Osteocyte (in vitro differentiated cells): Measurements from ENCODE around the gene PAK3. TPM values are rescaled to one million over a fixed set of nuclear protein-coding genes. Genes with fewer than 3 reads are reported as not detected.

Experiments used
- DNase-seq: peaks from one replicate; pipeline ENCODE4 v3.0.0; 2021; ENCODE audit warnings: mixed read lengths; ENCODE audit not compliant: unreplicated experiment; ENCODE audit errors: extremely low spot score
- H3K27ac Mint-ChIP-seq: one replicate; pipeline ENCODE4 v1.8.0; 2021; ENCODE audit warnings: mild to moderate bottlenecking, mixed read lengths; ENCODE audit not compliant: unreplicated experiment
- H3K27me3 Mint-ChIP-seq: one replicate; pipeline ENCODE4 v1.8.0; 2021; ENCODE audit warnings: mixed read lengths; ENCODE audit not compliant: unreplicated experiment
- H3K36me3 Mint-ChIP-seq: one replicate; pipeline ENCODE4 v1.8.0; 2021; ENCODE audit warnings: mixed read lengths; ENCODE audit not compliant: unreplicated experiment
- H3K4me1 Mint-ChIP-seq: one replicate; pipeline ENCODE4 v1.8.0; 2021; ENCODE audit warnings: mixed read lengths; ENCODE audit not compliant: unreplicated experiment
- H3K4me3 Mint-ChIP-seq: one replicate; pipeline ENCODE4 v1.8.0; 2021; ENCODE audit warnings: mild to moderate bottlenecking, moderate library complexity, mixed read lengths; ENCODE audit not compliant: unreplicated experiment
- H3K9me3 Mint-ChIP-seq: one replicate; pipeline ENCODE4 v1.8.0; 2021; ENCODE audit warnings: mixed read lengths; ENCODE audit not compliant: unreplicated experiment
- total RNA-seq: library from RNA; stranded (reverse); gene quantifications from 2 replicates; pipeline ENCODE4 v1.2.1, GENCODE V29; 2021
- TF ChIP-seq, protein P1 (sequence below): fragments of 200-600 bp; sonication (generic); IDR thresholded peaks from 2 replicates; pipeline ENCODE4 v1.5.0; 2021; ENCODE audit warnings: antibody characterized with exemption, mild to moderate bottlenecking, moderate library complexity

The PAK3 gene
- total RNA-seq, 1 donor from 2014 or later, result not detected

DNA sequence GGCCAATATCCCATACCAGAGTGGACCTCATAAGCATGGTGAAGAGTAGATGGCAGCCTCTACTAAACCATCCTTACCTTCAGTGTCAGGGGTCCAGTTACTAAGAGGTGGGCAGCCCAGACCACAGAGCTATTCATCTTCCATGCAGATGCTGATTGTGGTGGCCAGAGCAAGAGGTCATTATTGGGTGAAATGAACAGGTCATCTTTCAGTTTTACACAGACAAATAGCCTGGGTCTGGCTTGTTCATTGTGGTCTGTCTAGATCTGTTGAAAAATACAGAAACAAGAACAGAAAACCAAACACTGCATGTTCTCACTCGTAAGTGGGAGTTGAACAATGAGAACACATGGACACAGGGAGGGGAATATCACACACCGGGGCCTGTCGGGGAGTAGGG lies 71.3 kb downstream of the PAK3 start:
- Mint-ChIP-seq H3K9me3 (no peaks in the 10 kb centered on the region), H3K27ac (no peak overlapping the region), H3K4me3 (no peak overlapping the region)

DNA sequence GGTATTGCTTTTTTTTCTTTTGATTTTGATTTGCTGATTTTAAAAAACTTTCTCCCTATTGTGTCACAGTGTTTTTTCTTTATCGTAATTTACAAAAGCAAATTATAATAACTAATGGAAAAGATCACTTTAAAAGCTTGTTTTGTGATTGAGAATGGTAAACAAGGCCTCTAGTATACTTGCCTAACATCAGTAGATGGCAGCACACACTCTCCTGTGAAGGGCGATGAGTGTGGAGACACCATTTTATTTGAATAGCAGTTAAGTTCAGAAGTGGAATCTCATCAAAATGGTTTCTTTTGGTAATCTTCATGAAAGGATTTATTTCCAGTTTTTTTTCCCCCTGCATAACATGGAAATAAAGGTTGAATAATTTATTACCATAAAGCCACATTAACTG lies 72.3 kb downstream of the PAK3 start:
- Mint-ChIP-seq H3K4me1 (no peaks in the 10 kb centered on the region), H3K4me3 (no peak overlapping the region)
- no peak for DNase-seq

More for the DNA sequence above, 71.3 kb downstream of the PAK3 start:
- TF ChIP-seq, protein P1, sequence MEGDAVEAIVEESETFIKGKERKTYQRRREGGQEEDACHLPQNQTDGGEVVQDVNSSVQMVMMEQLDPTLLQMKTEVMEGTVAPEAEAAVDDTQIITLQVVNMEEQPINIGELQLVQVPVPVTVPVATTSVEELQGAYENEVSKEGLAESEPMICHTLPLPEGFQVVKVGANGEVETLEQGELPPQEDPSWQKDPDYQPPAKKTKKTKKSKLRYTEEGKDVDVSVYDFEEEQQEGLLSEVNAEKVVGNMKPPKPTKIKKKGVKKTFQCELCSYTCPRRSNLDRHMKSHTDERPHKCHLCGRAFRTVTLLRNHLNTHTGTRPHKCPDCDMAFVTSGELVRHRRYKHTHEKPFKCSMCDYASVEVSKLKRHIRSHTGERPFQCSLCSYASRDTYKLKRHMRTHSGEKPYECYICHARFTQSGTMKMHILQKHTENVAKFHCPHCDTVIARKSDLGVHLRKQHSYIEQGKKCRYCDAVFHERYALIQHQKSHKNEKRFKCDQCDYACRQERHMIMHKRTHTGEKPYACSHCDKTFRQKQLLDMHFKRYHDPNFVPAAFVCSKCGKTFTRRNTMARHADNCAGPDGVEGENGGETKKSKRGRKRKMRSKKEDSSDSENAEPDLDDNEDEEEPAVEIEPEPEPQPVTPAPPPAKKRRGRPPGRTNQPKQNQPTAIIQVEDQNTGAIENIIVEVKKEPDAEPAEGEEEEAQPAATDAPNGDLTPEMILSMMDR, result no peak
- DNase-seq, result no peak
- Mint-ChIP-seq H3K4me1 (no peaks in the 10 kb centered on the region), H3K27me3 (no peaks in the 10 kb centered on the region), H3K36me3 (no peaks in the 10 kb centered on the region)

DNA sequence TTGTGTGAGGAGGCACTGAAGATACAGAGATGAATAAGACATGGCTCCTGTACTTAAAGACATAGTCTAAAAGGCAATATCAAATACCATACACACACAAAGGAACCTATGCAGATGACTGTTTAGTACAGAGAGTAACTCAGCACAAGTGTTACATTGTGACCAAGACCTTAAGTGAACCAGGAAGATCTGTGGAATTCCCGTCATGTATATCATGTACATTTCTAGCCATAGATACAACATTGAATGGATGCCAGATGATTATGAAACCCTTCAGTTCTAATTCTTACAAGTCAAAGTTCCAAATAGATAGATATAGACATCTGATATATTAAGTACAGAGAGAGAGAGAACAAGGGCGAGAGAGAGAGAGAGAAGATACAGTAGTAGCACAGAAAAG lies 73.2 kb downstream of the PAK3 start:
- TF ChIP-seq, protein P1, result no peak
- no peak for DNase-seq
- Mint-ChIP-seq H3K27me3 (no peaks in the 10 kb centered on the region), H3K27ac (no peak overlapping the region), H3K4me3 (no peak overlapping the region), H3K4me1 (no peaks in the 10 kb centered on the region), H3K36me3 (no peaks in the 10 kb centered on the region), H3K9me3 (no peaks in the 10 kb centered on the region)

More for the DNA sequence above, 72.3 kb downstream of the PAK3 start:
- no peaks in the 10 kb centered on the region for H3K9me3 Mint-ChIP-seq
- H3K36me3 Mint-ChIP-seq, result no peaks in the 10 kb centered on the region
- TF ChIP-seq, protein P1, result no peak
- H3K27ac Mint-ChIP-seq, result no peak overlapping the region
- no peaks in the 10 kb centered on the region for H3K27me3 Mint-ChIP-seq

DNA sequence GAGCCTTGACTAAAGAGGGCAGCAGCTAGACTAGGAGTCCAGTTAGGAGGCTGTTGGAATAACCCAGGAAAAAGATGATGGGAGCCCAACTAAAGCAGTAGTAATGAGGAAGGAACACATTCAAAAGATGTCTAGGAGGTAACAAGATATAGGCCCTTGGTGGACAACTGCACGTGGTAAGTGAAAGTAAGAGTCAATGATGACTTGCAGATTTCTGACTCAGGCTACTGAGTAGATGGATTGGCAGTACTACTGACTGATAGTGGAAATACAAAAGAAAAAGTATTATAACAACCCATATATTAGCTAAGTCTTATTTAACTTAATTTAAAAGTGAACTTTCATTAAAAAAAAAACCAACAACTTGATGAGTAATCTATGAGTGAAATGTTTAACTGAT lies 74.0 kb downstream of the PAK3 start:
- no peaks in the 10 kb centered on the region for H3K9me3 Mint-ChIP-seq

DNA sequence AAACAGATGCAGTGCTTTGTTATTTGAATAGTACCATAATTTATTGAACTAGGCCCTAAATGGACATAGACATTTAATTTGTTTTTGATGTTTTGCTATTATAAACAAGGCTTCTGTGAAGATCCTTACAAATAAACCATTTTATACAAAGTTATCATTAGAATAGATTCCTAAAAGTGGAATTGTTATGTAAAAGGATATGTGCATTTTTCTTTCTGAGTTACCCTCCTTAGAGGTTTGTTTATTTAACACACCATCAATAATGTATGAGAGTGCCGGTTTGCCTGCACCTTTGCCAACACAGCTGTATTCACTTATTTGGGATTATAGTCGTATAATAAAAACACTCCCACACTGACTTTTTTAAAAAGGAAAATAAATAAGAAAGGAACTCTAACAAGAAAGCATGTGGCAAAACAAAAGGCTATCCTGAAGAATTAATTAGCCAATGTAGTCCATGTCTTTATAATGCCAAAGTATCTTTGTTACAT lies 84.8 kb downstream of the PAK3 start:
- H3K4me1 Mint-ChIP-seq, result no peaks in the 10 kb centered on the region
- DNase-seq, result no peak
- no peaks in the 10 kb centered on the region for H3K36me3 Mint-ChIP-seq
- TF ChIP-seq, protein P1, result no peak
- no peaks in the 10 kb centered on the region for H3K27me3 Mint-ChIP-seq
- H3K27ac Mint-ChIP-seq, result no peak overlapping the region
- no peaks in the 10 kb centered on the region for H3K9me3 Mint-ChIP-seq
- no peak overlapping the region for H3K4me3 Mint-ChIP-seq

More for the DNA sequence above, 74.0 kb downstream of the PAK3 start:
- Mint-ChIP-seq H3K4me1 (no peaks in the 10 kb centered on the region), H3K27ac (no peak overlapping the region), H3K27me3 (no peaks in the 10 kb centered on the region), H3K36me3 (no peaks in the 10 kb centered on the region), H3K4me3 (no peak overlapping the region)
- TF ChIP-seq, protein P1, result no peak
- DNase-seq, result no peak
